H9 (cell line): Measurements from ENCODE around the gene ATXN3. TPM values are rescaled to one million over a fixed set of nuclear protein-coding genes. Genes with fewer than 3 reads are reported as not detected.

Experiments used
- DNase-seq: peaks from one replicate; pipeline ENCODE4 v3.0.0-alpha.2; 2017
- H2AFZ ChIP-seq: one replicate; pipeline ENCODE4 v1.6.1; 2013; ENCODE audit warnings: mild to moderate bottlenecking, low read length, control low read depth, moderate library complexity
- H2AK5ac ChIP-seq: 2 replicates; pipeline ENCODE4 v1.6.1; 2013; ENCODE audit warnings: low read length, control low read depth, mixed read lengths; ENCODE audit not compliant: insufficient read length
- H2BK120ac ChIP-seq: one replicate; pipeline ENCODE4 v1.6.1; 2013; ENCODE audit warnings: low read depth, mild to moderate bottlenecking, low read length, control low read depth, inconsistent platforms; ENCODE audit not compliant: poor library complexity, severe bottlenecking
- H2BK12ac ChIP-seq: 2 replicates; pipeline ENCODE4 v1.6.1; 2013; ENCODE audit warnings: low read length, control low read depth, mixed read lengths, low read depth; ENCODE audit not compliant: insufficient read length
- H2BK15ac ChIP-seq: 2 replicates; pipeline ENCODE4 v1.6.1; 2013; ENCODE audit warnings: low read depth, low read length, control low read depth
- H2BK20ac ChIP-seq: one replicate; pipeline ENCODE4 v1.6.1; 2013; ENCODE audit warnings: low read depth, mild to moderate bottlenecking, low read length, control low read depth, inconsistent platforms; ENCODE audit not compliant: poor library complexity, severe bottlenecking
- H2BK5ac ChIP-seq: 2 replicates; pipeline ENCODE4 v1.6.1; 2013; ENCODE audit warnings: low read length, control low read depth, mixed read lengths; ENCODE audit not compliant: insufficient read length
- H3K14ac ChIP-seq: 2 replicates; pipeline ENCODE4 v1.6.1; 2013; ENCODE audit warnings: low read length, control low read depth; ENCODE audit not compliant: insufficient read depth
- H3K18ac ChIP-seq: 2 replicates; pipeline ENCODE4 v1.6.1; 2013; ENCODE audit warnings: low read depth, mild to moderate bottlenecking, mixed read lengths, low read length, control low read depth; ENCODE audit not compliant: insufficient read length
- H3K23ac ChIP-seq: 2 replicates; pipeline ENCODE4 v1.6.1; 2013; ENCODE audit warnings: low read length, control low read depth, mixed read lengths, low read depth; ENCODE audit not compliant: insufficient read length
- H3K23me2 ChIP-seq: 2 replicates; pipeline ENCODE4 v1.6.1; 2013; ENCODE audit warnings: low read depth, mild to moderate bottlenecking, mixed read lengths, low read length, control low read depth; ENCODE audit not compliant: insufficient read length, poor library complexity, severe bottlenecking
- H3K27ac ChIP-seq: 2 replicates; pipeline ENCODE4 v1.5.1; 2013; ENCODE audit warnings: low read length, control low read depth, mixed read lengths, low read depth; ENCODE audit not compliant: insufficient read length
- H3K27me3 ChIP-seq: 2 replicates; pipeline ENCODE4 v1.6.1; 2013; ENCODE audit warnings: low read length, control low read depth, inconsistent platforms; ENCODE audit not compliant: insufficient read depth
- H3K4ac ChIP-seq: 2 replicates; pipeline ENCODE4 v1.6.1; 2013; ENCODE audit warnings: low read depth, mild to moderate bottlenecking, control low read depth, inconsistent platforms, low read length, moderate library complexity
- H3K4me1 ChIP-seq: 2 replicates; pipeline ENCODE4 v1.6.1; 2013; ENCODE audit warnings: low read length, control low read depth, inconsistent platforms; ENCODE audit not compliant: insufficient read depth
- H3K4me2 ChIP-seq: 2 replicates; pipeline ENCODE4 v1.6.1; 2013; ENCODE audit warnings: low read length, control low read depth, mixed read lengths; ENCODE audit not compliant: insufficient read length, insufficient read depth
- H3K56ac ChIP-seq: 2 replicates; pipeline ENCODE4 v1.6.1; 2013; ENCODE audit warnings: low read depth, mild to moderate bottlenecking, mixed read lengths, low read length, control low read depth; ENCODE audit not compliant: insufficient read length
- H3K79me1 ChIP-seq: 2 replicates; pipeline ENCODE4 v1.6.1; 2013; ENCODE audit warnings: low read depth, mild to moderate bottlenecking, moderate library complexity, low read length, control low read depth, inconsistent platforms; ENCODE audit not compliant: insufficient read depth, poor library complexity, severe bottlenecking
- H3K79me2 ChIP-seq: 2 replicates; pipeline ENCODE4 v1.6.1; 2013; ENCODE audit warnings: low read length, control low read depth, inconsistent platforms; ENCODE audit not compliant: insufficient read depth
- H3K9ac ChIP-seq: 2 replicates; pipeline ENCODE4 v1.6.1; 2013; ENCODE audit warnings: low read length, control low read depth, mixed read lengths; ENCODE audit not compliant: insufficient read length; ENCODE audit errors: extremely low read depth
- H3K9me3 ChIP-seq: one replicate; pipeline ENCODE4 v1.6.1; 2013; ENCODE audit warnings: low read depth, low read length, inconsistent platforms; ENCODE audit not compliant: control insufficient read depth
- H3T11ph ChIP-seq: one replicate; pipeline ENCODE4 v1.6.1; 2013; ENCODE audit warnings: mild to moderate bottlenecking, low read length, control low read depth, inconsistent platforms
- H4K20me1 ChIP-seq: one replicate; pipeline ENCODE4 v1.6.1; 2013; ENCODE audit not compliant: control insufficient read depth, insufficient read length, insufficient read depth
- H4K5ac ChIP-seq: 2 replicates; pipeline ENCODE4 v1.6.1; 2013; ENCODE audit warnings: low read depth, mild to moderate bottlenecking, mixed read lengths, low read length, control low read depth; ENCODE audit not compliant: insufficient read length
- H4K8ac ChIP-seq: replicated peaks from 2 replicates; pipeline ENCODE4 v1.6.1; 2013; ENCODE audit warnings: low read length, control low read depth, mixed read lengths, low read depth; ENCODE audit not compliant: insufficient read length
- H4K91ac ChIP-seq: 2 replicates; pipeline ENCODE4 v1.6.1; 2013; ENCODE audit warnings: low read depth, mild to moderate bottlenecking, moderate library complexity, mixed read lengths, low read length, control low read depth; ENCODE audit not compliant: insufficient read length
- H3K27ac Mint-ChIP-seq, 3 experiments: 2 replicates in 2 of 3; 3 replicates in 1 of 3; pipeline ENCODE4 v1.8.0; 2020 to 2021; ENCODE audit warnings: mixed read lengths in 3 of 3, mild to moderate bottlenecking in 1 of 3, moderate library complexity in 1 of 3
- H3K27me3 Mint-ChIP-seq: 2 replicates; pipeline ENCODE4 v1.8.0; 2021; ENCODE audit warnings: low read depth, mild to moderate bottlenecking, moderate library complexity, mixed read lengths
- H3K36me3 Mint-ChIP-seq, 3 experiments: 2 replicates in 2 of 3; 3 replicates in 1 of 3; pipeline ENCODE4 v1.8.0; 2020 to 2021; ENCODE audit warnings: low read depth in 3 of 3, mixed read lengths in 3 of 3; ENCODE audit not compliant: insufficient read depth in 1 of 3
- H3K4me1 Mint-ChIP-seq, 2 experiments: 2 replicates each; pipeline ENCODE4 v1.8.0; 2020; ENCODE audit warnings: mixed read lengths in 2 of 2
- H3K4me3 Mint-ChIP-seq, 2 experiments: 2 replicates in 1 of 2; 3 replicates in 1 of 2; pipeline ENCODE4 v1.8.0; 2020 to 2021; ENCODE audit warnings: mild to moderate bottlenecking in 2 of 2, mixed read lengths in 2 of 2, moderate library complexity in 1 of 2
- H3K9me3 Mint-ChIP-seq, 2 experiments: 2 replicates in 1 of 2; 3 replicates in 1 of 2; pipeline ENCODE4 v1.8.0; 2020; ENCODE audit warnings: mild to moderate bottlenecking in 2 of 2, mixed read lengths in 2 of 2, moderate library complexity in 1 of 2
- WGBS: extraction: QIAGEN DNeasy Blood & Tissue Kit; methylation state at CpG from one replicate; pipeline ENCODE4 v1.1.7; 2013; ENCODE audit warnings: missing lambda C conversion rate, low lambda C conversion rate, mixed read lengths; ENCODE audit not compliant: insufficient read length; ENCODE audit errors: extremely low coverage; 5-methylcytosine and 5-hydroxymethylcytosine counted together
- total RNA-seq: library from RNA; stranded (reverse); gene quantifications from 2 replicates; pipeline ENCODE4 v1.2.1, GENCODE V29; 2021
- TF ChIP-seq, protein P1 (sequence below): fragments of 200-600 bp; sonication (generic); conservative IDR thresholded peaks from 3 replicates; pipeline ENCODE4 v1.8.0; 2021; ENCODE audit warnings: antibody characterized with exemption, mild to moderate bottlenecking

ATXN3 gene
- total RNA-seq, 1 experiment from 2014 or later, result 29.7 TPM

DNA sequence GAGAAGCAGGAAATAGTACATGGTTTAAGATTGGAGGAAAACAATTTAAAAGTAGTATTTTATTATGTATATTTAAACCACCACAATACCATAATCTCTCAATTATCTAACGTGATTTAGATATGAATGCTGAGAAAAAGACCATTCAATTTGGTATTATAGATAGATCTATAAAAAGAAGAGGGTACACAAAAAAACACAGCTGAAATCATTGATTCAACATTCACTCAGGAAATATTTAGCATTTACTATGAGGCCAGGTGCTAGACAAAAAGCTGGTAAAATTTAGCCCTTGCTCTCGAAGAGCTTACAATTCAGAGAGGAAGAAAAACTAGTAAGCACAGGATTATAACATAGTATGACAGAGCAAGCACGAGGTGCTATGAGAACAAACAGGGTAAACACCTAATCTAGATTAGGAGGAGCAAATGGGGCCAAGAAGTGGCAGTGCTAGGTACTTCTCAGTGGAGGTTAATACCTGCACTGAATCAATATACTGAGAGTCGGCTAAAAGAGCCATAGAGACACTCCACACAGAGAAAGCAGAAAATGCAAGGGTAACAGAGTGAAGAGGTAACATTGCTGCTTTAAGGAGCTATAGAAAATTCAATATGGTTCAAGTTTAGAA lies 94.1 kb downstream of the ATXN3 start:
- no peak overlapping the region for H2BK120ac ChIP-seq
- H3K4me2 ChIP-seq, result no peak overlapping the region
- no peak overlapping the region for H2BK15ac ChIP-seq
- no peak overlapping the region for H4K5ac ChIP-seq
- H3K36me3 Mint-ChIP-seq, result peaks cover 7 to 48% (median 31%) of the 10 kb centered on the region in 3 experiments
- H2AFZ ChIP-seq, result no peak overlapping the region
- H3T11ph ChIP-seq, result no peak overlapping the region
- no peak overlapping the region for H2AK5ac ChIP-seq
- no peak overlapping the region for H3K23ac ChIP-seq
- no peak overlapping the region; a peak in 1 of 7 replicates for H3K27ac Mint-ChIP-seq
- H4K8ac ChIP-seq, result no peak overlapping the region
- no peaks in the 10 kb centered on the region for H3K23me2 ChIP-seq
- no peak overlapping the region for H3K4ac ChIP-seq
- no CpG with 5 or more reads among the region's 4 CpGs for WGBS
- H2BK5ac ChIP-seq, result no peak overlapping the region
- H3K27ac ChIP-seq, result no peak overlapping the region
- no peak for DNase-seq
- no peak overlapping the region for H4K91ac ChIP-seq
- H3K4me1 Mint-ChIP-seq, result no peaks in the 10 kb centered on the region
- TF ChIP-seq, protein P1, sequence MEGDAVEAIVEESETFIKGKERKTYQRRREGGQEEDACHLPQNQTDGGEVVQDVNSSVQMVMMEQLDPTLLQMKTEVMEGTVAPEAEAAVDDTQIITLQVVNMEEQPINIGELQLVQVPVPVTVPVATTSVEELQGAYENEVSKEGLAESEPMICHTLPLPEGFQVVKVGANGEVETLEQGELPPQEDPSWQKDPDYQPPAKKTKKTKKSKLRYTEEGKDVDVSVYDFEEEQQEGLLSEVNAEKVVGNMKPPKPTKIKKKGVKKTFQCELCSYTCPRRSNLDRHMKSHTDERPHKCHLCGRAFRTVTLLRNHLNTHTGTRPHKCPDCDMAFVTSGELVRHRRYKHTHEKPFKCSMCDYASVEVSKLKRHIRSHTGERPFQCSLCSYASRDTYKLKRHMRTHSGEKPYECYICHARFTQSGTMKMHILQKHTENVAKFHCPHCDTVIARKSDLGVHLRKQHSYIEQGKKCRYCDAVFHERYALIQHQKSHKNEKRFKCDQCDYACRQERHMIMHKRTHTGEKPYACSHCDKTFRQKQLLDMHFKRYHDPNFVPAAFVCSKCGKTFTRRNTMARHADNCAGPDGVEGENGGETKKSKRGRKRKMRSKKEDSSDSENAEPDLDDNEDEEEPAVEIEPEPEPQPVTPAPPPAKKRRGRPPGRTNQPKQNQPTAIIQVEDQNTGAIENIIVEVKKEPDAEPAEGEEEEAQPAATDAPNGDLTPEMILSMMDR, result no peak
- no peak overlapping the region for H3K4me3 Mint-ChIP-seq
- no peak overlapping the region for H3K56ac ChIP-seq
- H3K18ac ChIP-seq, result no peak overlapping the region
- H3K27me3 ChIP-seq, result no peaks in the 10 kb centered on the region
- H2BK20ac ChIP-seq, result no peak overlapping the region
- no peaks in the 10 kb centered on the region for H4K20me1 ChIP-seq
- H3K9me3 ChIP-seq, result no peaks in the 10 kb centered on the region
- no peaks in the 10 kb centered on the region for H3K79me1 ChIP-seq
- H3K14ac ChIP-seq, result no peak overlapping the region
- H2BK12ac ChIP-seq, result no peak overlapping the region
- no peaks in the 10 kb centered on the region for H3K79me2 ChIP-seq
- H3K9me3 Mint-ChIP-seq, result no peaks in the 10 kb centered on the region
- H3K9ac ChIP-seq, result no peak overlapping the region
- H3K27me3 Mint-ChIP-seq, result no peaks in the 10 kb centered on the region
- H3K4me1 ChIP-seq, result no peaks in the 10 kb centered on the region
